ENCODE results near the gene MRRF.
A peak's percentile ranks its signal among the peaks of the same experiment; 100 is the strongest.
"Not testable (repeated sequence)": the region's sequence is repeated elsewhere in the genome, so short reads cannot be mapped to it uniquely, and the experiment has no call there.

Gene MRRF

DNA sequence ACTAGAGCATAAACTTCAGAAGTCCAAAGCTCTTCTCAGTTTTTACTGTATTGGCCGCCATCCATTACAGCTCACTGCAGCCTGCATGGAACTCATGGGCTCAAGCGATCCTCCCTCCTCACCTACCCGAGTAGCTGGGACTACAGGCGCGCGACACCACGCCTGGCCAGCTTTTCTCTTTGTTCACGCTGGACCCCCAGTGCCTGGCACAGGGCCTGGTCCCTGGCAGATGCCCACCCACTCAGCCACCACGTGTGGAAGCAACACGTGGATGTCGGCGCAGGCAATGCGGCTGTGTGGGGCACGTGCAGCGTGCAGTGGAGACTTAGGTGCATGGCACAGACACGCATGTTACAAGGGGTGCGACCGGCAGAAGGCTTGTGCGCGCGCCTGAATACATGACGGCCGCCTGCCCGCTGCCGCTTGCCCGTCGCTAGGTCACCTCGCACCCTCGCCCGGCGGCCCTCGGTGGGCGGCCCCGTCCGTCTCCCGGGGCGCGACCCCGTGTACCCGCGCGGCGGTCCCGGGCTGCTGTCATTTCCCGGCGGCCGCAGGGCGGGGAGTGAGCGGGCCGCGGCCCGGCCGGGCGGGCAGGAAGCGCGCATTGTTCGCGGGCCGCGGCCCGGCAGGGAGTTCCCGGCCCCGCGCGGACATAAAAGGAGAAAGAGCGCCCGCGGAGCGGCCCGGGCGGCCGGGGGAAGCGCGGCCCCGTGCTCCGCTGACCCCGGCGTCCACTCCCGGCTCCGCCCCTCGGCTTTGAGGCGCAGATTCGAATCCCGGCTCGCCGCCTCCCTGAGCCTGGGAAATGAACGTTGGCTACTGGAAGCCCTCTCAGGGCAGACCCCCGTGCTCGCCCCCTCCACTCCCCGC is 82.0 kb downstream of the MRRF start:
- Histone ChIP-seq H3K4me3 (peak overlapping the region; percentile 33 to 54 (median 45)), H3K27ac (peak overlapping the region in 16 of 21 experiments; percentile 18 to 82 (median 58))

DNA sequence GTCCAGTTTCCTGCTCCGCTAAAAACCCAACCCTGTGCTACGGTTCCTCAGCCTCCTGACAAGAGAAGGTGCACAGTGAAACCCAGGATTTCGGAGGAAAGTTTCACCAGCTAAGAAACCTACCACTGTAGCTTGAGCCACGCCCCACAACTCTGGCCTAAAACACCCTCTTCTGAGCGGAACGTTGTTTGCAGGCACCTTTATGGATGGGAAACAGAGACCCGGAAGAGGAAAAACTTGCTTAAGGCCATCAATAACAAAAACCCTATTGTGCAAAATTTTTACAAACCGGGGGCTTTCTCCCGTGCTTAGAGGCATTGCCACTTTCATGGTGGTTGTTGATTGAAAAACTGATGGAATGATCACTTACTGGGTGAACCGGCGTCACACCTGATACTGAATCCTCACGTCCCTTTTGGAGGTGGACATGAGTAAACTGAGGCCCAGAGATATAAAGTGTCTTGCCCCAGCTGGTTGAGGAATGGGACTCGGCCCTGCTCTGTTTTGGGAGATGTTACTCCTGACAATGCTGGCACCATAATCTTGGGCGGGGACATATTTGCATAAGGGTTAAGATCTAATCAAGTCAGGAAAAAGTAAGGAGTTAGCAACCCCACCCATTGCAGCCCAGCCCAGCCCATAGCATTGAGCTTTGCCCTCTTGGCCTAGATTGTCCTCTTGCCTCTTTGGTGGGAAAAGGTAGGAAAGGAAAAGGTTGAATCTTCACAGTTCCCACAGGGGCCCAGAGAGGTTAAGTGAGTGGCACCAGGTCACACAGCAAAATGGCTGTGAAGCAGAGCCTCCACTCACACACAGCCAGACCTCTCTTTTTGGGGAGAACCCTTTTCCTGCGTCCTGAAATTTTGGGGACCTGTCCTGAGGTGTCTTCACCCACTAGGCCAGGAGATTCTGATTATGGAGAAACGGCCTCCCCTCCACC is 82.9 kb downstream of the MRRF start:
- Histone ChIP-seq H3K4me3 (peak overlapping the region; percentile 33 to 54 (median 45)), H3K27ac (peak overlapping the region in 16 of 21 experiments; percentile 18 to 82 (median 58))

DNA sequence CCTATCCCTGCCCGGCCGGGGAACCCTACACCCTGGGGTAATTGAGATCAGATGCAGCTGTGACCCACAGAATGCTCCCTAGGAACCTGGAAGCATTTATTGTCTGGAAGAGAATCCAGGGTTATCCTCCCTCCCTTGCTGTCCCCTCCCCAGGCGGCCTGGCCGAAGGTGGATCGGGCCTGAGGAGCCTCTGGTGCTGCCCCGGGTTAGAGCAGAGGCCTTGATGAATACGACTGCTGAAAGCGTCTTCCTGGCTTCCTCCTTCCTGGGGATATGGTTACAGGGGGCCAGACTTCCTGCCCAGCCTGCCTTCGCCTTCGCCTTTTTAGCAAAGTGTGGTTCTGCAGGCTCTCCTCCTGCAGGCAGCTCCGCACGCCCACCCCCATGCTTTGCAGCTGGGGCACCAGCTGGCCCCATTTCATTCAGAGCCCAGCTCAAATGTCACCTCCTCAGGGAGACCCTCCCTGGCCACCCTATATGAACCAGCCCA is 83.7 kb downstream of the MRRF start:
- H3K27ac ChIP-seq, result peak overlapping the region in 2 of 21 experiments; percentile 41

DNA sequence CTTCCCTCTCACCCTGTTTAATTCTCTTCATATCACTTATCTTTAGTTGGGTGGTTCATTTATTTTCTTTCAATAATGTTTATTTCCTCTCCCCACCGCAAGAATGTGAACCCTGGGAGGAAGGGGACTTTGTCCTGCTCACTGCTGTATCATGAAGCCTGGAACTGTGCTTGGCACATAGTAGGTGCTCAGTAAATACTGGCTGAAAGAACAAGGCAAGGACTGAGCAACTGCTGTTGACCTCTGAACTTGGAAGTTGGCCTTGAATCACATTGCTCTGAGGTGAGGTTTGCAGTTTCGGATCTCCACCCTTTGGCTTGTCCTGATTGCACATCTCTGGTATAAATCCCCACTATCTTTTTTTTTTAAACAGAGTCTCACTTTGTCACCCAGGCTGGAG is 84.1 kb downstream of the MRRF start:
- Histone ChIP-seq H3K4me3 (no peak overlapping the region), H3K27ac (peak overlapping the region in 1 of 21 experiments; percentile 41)

More for the DNA sequence above, 83.7 kb downstream of the MRRF start:
- H3K4me3 ChIP-seq, result no peak overlapping the region

DNA sequence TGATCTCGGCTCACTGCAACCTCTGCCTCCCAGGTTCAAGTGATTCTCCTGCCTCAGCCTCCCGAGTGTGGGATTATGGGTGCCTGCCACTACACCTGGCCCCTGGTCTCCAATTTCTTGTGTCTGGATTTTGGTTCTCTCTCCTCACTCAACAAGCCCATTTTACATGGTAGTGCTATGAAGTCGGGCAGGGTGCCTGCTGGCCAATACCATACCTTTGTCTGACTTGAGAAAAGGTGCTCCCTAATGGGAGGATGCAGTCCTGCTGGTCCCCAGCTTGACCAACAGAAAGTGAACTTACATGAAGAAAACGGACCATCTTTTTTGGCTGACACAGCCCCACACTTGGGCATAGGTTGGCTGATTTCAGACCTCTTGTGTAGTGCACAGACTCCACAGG is 84.5 kb downstream of the MRRF start:
- H3K4me3 ChIP-seq, result no peak overlapping the region
- H3K27ac ChIP-seq, result no peak overlapping the region

DNA sequence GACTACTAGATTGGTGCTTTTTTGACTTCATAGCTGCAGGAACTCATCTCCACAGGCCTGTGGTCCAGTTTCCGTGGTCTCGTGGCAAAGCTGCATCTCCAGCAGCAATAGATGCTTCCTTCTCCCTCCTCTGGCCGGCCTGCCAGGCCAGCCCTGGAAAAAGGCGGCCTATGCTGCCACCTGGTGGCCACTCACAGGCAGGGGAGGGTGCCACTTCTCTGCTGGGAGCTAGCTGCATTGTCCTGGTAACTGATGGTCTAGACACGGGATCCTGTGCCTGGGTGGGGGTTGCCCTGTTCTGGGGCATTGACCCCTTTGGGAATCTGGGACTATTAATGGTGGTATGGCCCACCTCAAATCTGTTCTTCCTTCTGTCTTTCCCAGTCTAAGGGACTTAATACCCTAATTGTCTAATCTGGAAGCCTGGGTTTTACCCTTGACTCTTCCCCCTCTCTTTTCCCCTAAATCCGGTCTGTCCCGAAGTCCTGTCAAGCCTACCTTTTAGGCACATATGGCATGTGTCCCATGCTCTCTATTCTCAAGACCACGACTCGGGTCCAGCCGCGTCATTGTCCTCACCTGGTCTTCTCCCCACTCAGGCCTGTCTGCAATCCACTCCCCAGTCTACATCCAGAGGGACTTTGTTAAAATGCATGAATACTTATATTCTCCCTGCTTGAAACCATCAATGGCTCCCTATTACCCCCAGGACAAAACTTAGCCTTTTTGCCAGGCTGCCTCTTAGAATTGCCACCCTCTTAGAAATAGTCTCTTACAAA is 86.1 kb downstream of the MRRF start:
- H3K27ac ChIP-seq, result no peak overlapping the region
- no peak overlapping the region for H3K4me3 ChIP-seq

DNA sequence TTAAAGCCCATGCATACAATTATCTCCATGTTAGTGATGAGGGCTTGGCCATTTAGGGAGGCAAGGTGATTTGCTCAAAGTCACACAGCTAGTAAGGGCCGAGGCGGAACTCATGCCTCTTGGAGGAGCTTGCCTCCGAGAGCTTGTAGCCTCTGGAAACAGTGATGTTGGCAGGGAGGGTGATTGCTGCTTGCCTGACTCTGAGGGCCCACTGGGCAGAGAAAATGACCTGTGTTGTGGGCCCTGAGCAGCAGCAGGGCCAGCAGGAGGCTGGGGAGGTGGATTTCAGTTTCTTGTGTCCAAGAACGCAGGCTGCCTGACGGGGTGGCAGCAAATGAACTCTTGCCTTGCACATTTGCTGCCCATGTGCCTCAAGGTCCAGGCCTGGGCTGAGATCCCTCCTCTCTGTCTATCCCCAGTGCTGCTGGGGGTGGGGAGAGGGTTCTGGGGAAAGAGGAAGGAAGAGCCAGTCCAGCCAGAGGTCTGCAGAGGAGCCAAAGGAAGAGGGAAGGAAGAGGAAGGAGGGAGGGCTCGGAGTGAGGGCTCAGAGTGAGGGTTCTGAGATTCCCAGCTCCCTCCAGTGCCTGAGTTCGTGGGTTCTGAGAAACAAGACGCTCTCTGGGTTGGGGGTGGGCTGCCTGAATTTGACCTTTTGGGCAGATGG is 90.0 kb downstream of the MRRF start:
- Histone ChIP-seq H3K27ac (peak overlapping the region in 3 of 21 experiments; percentile 2 to 23 (median 21)), H3K4me3 (no peak overlapping the region)

DNA sequence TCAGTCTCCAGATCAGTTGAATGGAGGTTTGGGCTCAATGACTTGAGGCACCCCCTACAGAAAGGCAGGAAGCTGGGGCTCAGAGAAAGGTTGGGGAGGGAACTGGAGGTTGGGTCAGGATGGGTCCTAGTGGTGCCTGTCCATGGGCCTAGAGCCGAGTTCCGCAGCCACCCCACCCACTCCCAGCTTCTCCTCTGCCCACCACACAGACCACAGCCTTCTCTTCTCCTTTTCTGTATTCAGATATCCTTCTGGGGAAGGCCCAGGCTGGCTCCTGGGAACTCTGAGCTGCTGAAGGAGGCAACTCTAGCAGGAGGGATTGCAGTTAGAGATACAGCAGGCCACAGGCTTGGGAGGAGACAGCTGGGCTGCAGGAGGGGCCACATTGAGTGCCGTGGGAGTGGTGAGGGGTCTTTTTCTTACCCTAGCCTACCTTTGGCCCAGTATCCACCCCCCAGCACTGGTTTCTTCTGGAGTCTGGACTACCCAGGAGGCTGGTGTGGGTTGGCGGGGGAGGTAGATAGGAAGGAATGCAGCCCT is 90.7 kb downstream of the MRRF start:
- H3K4me3 ChIP-seq, result no peak overlapping the region
- H3K27ac ChIP-seq, result peak overlapping the region in 1 of 21 experiments; percentile 2

DNA sequence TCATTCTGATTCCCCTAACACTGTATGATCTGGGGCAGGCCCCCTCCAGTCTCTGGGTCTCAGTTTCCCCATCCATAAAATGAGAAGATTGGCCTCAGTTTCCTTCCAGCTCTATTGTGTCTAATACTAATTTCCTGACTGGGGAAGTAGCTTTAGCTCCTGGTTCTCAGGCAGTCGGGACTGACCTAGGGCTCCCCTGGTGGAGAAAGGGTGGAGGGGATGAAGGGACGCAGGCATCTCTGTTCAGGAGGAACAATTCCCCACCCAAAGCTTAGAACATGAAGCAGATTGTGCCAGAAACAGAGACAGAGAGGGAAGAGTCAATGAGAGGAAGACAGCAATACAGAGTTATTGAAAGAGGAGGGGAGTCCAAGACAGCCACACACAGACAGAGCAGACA is 91.9 kb downstream of the MRRF start:
- no peak overlapping the region for H3K27ac ChIP-seq
- H3K4me3 ChIP-seq, result no peak overlapping the region

DNA sequence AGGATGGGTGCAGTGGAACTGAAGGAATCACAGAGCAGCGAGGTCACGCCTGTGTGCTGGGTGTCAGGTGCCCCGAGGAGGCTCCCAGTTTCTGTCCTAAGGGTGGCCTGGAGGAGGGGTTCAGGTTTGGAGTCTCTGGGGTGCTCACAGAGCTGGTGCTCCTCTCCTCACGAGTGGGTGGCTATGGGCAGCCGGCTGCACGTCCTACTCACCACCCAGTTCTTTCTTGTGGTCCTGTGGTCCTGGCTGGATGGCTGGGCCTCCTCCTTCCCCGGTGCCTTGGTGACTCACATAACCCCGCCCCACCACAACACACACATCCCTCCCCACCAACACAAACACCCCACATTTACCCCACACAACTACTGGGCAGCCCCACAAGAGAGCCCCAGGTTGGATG is 96.2 kb downstream of the MRRF start:
- no peak overlapping the region for H3K27ac ChIP-seq

DNA sequence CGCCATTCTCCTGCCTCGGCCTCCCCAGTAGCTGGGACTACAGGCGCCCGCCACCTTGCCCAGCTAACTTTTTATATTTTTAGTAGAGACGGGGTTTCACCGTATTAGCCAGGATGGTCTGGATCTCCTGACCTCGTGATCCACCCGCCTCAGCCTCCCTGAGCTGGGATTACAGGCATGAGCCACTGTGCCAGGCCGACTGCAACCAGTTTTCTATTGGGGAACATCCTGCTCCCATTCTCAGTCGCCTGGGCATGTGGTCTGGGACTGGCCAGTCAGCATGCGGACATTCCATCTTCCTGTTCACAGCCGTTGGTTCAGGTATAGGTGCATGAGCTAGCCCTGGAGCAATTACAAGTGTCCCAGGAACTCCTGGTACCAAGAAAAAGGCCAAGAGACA is 98.4 kb downstream of the MRRF start:
- not testable (repeated sequence) for H3K4me3 ChIP-seq, H3K27ac ChIP-seq

More for the DNA sequence above, 96.2 kb downstream of the MRRF start:
- H3K4me3 ChIP-seq, result no peak overlapping the region

DNA sequence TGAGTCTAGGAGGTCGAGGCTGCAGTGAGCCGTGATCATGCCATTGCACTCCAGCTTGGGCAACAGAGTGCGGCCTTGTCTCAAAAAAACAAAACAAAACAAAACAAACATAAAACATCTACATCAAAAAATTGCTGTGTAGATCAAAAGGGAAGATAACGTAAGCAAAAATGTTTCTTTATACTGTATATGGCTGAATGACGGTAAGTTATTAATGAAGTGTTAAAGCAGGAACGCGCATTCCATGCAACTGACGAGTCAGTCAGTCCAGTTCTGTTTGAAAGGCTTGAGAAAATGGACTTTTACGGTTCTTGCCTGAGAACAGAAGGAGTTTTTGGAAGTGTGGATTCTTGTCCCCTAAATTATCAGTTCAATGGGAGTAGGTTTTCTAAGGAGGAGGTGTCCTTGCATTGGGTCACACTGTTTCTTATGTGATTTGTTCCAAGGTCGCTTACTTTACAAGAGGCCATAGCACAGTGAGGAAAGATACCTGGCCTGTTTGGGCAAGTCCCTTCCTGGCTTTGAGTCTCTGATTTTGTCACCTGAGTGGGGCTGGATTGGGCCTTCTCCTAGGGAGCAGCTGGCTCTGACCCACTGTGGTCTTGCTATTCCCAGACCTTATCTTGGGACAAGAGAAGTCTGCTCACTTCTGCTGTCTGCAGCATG is 99.6 kb downstream of the MRRF start:
- peak overlapping the region in 11 of 21 experiments; percentile 6 to 72 (median 36) for H3K27ac ChIP-seq
- no peak overlapping the region for H3K4me3 ChIP-seq

DNA sequence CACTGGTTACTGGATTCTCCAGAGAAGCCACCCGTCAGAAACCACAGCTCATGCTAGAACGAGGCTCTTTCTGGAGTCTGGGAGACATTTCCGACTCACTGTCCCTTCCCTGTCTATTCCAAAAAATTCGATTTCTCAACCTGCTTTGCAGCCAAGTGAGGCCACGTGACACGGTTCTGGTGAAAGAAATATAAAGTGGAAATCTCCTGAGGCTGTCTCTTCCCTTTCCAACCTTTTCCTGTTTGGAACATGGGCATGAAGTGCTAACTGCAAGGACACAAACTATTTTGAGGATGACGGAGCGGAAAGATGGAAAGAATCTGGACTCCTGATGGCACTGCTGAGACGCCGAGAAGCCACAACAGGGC is 100.1 kb downstream of the MRRF start:
- no peak overlapping the region for H3K4me3 ChIP-seq
- peak overlapping the region in 13 of 21 experiments; percentile 6 to 72 (median 31) for H3K27ac ChIP-seq

DNA sequence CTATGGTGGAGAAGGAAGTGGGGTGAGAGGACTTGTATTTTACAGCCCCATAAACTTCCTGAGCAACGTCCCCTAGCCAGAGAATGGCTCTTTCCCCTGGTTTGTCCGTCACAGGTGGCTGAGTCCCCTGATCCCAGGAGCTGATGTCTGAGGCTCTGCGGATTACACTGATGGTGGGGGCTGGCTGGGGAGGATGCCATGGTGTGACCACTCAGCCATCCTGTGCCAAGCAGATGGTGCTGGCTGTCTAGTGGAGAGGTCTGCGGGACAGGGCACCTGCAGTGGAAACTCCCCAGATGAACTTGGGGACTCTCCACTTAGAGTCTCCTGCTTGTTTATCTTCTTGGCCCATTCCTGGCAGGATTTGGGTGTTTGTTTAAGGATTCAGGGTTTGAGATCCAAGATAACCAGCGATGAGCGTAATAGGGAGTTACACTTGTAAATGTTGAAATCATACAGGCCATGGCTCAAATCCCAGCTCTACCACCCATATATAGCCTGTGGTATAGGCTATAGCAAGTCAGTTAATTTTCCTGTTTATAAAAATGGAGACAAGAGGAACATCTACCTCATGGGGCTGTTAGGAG is 101.5 kb downstream of the MRRF start:
- peak overlapping the region in 2 of 21 experiments; percentile 22 to 42 for H3K27ac ChIP-seq

DNA sequence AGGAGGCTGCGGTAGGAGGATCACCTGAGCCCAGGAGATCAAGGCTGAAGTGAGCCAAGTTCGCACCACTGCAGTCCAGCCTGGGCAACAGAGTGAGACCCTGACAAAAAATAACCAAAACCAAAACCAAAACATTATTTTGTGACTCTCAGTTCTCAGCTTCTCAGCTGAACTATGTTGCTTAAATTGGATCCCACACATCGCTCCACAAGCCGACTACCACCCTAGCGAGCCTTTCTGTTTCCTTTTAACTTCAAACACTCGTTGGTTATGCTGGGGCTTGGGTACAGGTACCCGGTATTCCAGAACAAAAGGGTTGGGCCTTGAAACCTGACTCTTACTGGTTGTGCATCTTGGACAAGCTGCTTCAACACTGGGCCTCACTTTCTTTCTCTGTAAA is 102.4 kb downstream of the MRRF start:
- peak overlapping the region in 7 of 21 experiments; percentile 5 to 76 (median 33) for H3K27ac ChIP-seq
- H3K4me3 ChIP-seq, result no peak overlapping the region

More for the DNA sequence above, 101.5 kb downstream of the MRRF start:
- H3K4me3 ChIP-seq, result no peak overlapping the region

DNA sequence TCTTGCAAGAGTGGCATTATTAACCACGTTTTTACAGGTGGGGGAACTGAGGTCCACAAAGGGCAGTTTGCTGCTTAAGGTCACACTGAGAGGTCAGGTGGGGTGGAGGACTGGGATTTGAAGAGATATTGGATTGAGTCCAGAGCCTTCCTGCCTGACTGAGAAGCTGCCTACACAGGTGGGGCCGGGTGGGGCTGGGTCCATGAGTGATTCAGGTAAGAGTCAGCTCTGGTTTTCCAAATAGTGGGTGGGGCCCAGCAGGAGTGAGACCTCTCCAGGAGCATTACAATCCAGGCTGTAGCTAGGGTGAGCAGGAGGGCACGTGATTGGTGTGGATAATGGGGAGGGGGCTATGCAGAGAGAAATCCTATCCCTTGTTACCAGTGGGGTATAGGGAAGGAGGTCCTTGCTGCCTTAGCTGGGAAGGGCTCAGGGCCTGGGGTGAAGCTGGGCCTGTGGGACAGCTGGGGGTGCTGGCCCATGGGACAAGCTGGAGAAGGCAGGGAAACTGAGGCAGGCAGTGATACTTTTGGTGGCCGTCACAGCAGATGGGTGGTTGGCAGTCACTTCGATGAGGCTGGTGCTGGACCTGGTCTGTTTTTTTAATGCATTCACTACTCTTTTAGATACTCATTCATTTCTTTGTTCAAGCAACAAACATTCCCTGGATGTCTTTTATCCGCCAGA is 103.2 kb downstream of the MRRF start:
- H3K4me3 ChIP-seq, result no peak overlapping the region
- H3K27ac ChIP-seq, result peak overlapping the region in 17 of 21 experiments; percentile 2 to 85 (median 51)

DNA sequence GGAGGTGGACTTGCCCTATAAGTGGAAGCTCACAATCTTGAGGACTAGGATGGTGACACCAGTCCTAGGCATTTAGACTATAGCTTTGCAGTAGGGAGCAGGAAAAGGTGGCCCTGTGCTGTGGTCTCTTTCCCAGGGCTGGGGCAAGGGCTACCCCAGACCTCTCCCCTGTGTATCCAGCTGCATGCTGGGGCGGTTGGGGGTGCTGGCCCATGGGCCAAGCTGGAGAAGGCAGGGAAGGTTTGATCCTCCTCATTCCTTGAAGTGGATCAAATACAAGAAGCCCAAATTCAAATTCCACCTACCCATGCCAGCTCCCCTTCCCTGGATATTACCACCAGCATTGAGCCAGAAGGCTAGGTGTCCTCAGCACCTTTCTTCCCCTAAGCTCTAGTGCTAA is 104.0 kb downstream of the MRRF start:
- Histone ChIP-seq H3K27ac (peak overlapping the region in 16 of 21 experiments; percentile 2 to 85 (median 57)), H3K4me3 (no peak overlapping the region)

All from skin epidermis (tissue), 12 donors.